Naive thymus-derived CD4-positive, alpha-beta T cell (primary cell): Measurements from ENCODE around the gene GRB10. TPM values are rescaled to one million over a fixed set of nuclear protein-coding genes. Genes with fewer than 3 reads are reported as not detected.
A peak's percentile ranks its signal among the peaks of the same experiment; 100 is the strongest.

Experiments used
- ATAC-seq: fragments of 150-1000 bp; cut with Tn5 transposase; 2 replicates; pipeline ENCODE4 v1.10.0; 2021; ENCODE audit warnings: mild to moderate bottlenecking, moderate library complexity
- CTCF ChIA-PET: fragments of 350-600 bp; sonication (Branson Sonifier 250); formaldehyde crosslinking; loops from one replicate; lab custom pipeline; 2021; ENCODE audit warnings: antibody characterized with exemption; lab: Charles Lee
- POLR2A ChIA-PET: fragments of 350-600 bp; sonication (Branson Sonifier 250); formaldehyde crosslinking; loops from one replicate; lab custom pipeline; 2021; ENCODE audit warnings: antibody characterized with exemption, inconsistent platforms; lab: Charles Lee
- DNase-seq, 9 donors: peaks; one replicate each; pipeline versions ENCODE4 v3.0.0 to v3.0.0-alpha.2; 2020 to 2022; ENCODE audit warnings: mixed read lengths in 1 of 9
- H3K27ac ChIP-seq: one replicate; pipeline ENCODE4 v1.7.0; 2013; ENCODE audit warnings: mild to moderate bottlenecking, low read depth, low read length, moderate library complexity
- H3K27me3 ChIP-seq, 2 donors: one replicate each; pipeline ENCODE4 v1.7.0; 2013; ENCODE audit warnings: low read length in 2 of 2, mild to moderate bottlenecking in 2 of 2, moderate library complexity in 2 of 2; ENCODE audit not compliant: control insufficient read depth in 2 of 2, insufficient read depth in 2 of 2
- H3K36me3 ChIP-seq, 3 experiments: 1 replicate in 2 of 3; 2 replicates in 1 of 3; pipeline ENCODE4 v1.7.0; 2013; ENCODE audit warnings: low read length in 3 of 3, mild to moderate bottlenecking in 3 of 3, moderate library complexity in 1 of 3; ENCODE audit not compliant: insufficient read depth in 3 of 3, control insufficient read depth in 2 of 3
- H3K4me1 ChIP-seq, 2 donors: one replicate each; pipeline ENCODE4 v1.7.0; 2013; ENCODE audit warnings: low read length in 2 of 2, mild to moderate bottlenecking in 2 of 2, moderate library complexity in 1 of 2; ENCODE audit not compliant: control insufficient read depth in 2 of 2, insufficient read depth in 2 of 2
- H3K4me3 ChIP-seq: 2 replicates; pipeline ENCODE4 v1.7.0; 2013; ENCODE audit warnings: mild to moderate bottlenecking, low read length
- H3K9me3 ChIP-seq, 3 experiments: 1 replicate in 2 of 3; 2 replicates in 1 of 3; pipeline ENCODE4 v1.7.0; 2013; ENCODE audit warnings: low read length in 3 of 3; ENCODE audit not compliant: control insufficient read depth in 2 of 3
- H3K27ac Mint-ChIP-seq, 9 donors: one replicate each; pipeline ENCODE4 v1.8.0; 2020 to 2022; ENCODE audit warnings: mixed read lengths in 9 of 9, mild to moderate bottlenecking in 8 of 9, moderate library complexity in 5 of 9, inconsistent platforms in 2 of 9
- H3K27me3 Mint-ChIP-seq, 5 donors: one replicate each; pipeline ENCODE4 v1.8.0; 2021 to 2022; ENCODE audit warnings: mixed read lengths in 5 of 5, mild to moderate bottlenecking in 1 of 5
- H3K36me3 Mint-ChIP-seq, 5 donors: one replicate each; pipeline ENCODE4 v1.8.0; 2020 to 2022; ENCODE audit warnings: mixed read lengths in 5 of 5, mild to moderate bottlenecking in 3 of 5, inconsistent platforms in 1 of 5
- H3K4me1 Mint-ChIP-seq, 7 donors: one replicate each; pipeline ENCODE4 v1.8.0; 2020 to 2022; ENCODE audit warnings: mixed read lengths in 7 of 7, mild to moderate bottlenecking in 3 of 7, inconsistent platforms in 1 of 7
- H3K4me3 Mint-ChIP-seq, 10 donors: one replicate each; pipeline ENCODE4 v1.8.0; 2020 to 2022; ENCODE audit warnings: mild to moderate bottlenecking in 10 of 10, mixed read lengths in 10 of 10, moderate library complexity in 6 of 10, inconsistent platforms in 2 of 10
- H3K9me3 Mint-ChIP-seq, 11 donors: one replicate each; pipeline ENCODE4 v1.8.0; 2020 to 2022; ENCODE audit warnings: mixed read lengths in 11 of 11, mild to moderate bottlenecking in 4 of 11, inconsistent platforms in 1 of 11, moderate library complexity in 1 of 11
- intact Hi-C, 2 donors: fragments of 100-400 bp; cut with micrococcal nuclease; formaldehyde crosslinking; loops; one replicate each; pipeline ENCODE4 v1.15.1; 2023
- polyA plus RNA-seq, 2 donors: library from polyadenylated mRNA; unstranded; fragments of 300-500 nt; fragmentation: Illumina TruSeq; gene quantifications; one replicate each; pipeline ENCODE4 v1.2.3, GENCODE V29; 2021
- total RNA-seq, 6 experiments: library from RNA in 5 of 6; stranded (reverse) in 5 of 6; gene quantifications; 1 replicate in 5 of 6; 2 replicates in 1 of 6; pipeline ENCODE4 v1.2.3 and lab custom pipeline; 2021 to 2026

Gene GRB10
- total and polyA plus RNA-seq, 7 experiments from 2014 or later: 2.6 to 10.6 (median 6.2) TPM

DNA sequence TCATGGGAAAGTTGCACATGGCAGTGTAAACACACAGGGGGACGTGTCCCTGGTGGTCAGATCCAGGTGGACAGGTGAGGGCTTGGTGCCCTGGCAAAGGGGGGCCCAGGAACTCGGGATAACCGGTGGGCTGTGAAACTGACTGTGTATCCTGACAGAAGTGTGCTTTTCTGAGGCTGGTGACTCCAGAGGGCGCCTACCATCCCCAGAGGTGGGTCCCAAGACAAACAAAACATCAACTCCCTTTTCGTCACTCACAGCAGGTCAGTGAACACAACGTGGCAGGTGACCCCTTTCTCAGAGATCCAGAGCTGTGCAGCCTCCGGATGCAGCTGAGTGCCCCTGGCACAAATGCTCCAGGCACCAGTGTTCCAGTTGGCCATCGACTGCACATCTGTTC, 161.5 kb downstream of the GRB10 start:
- H3K4me1 Mint-ChIP-seq: no peaks in the 10 kb centered on the region
- no peaks in the 10 kb centered on the region for H3K36me3 Mint-ChIP-seq
- ChIA-PET POLR2A (no interaction called here), CTCF (no interaction called here)
- peaks cover 0 to 2% (median 0%) of the 10 kb centered on the region in 3 experiments for H3K36me3 ChIP-seq
- ATAC-seq (no peak), DNase-seq (no peak)
- no peaks in the 10 kb centered on the region for H3K9me3 ChIP-seq
- no peaks in the 10 kb centered on the region for H3K4me1 ChIP-seq
- no peak overlapping the region for H3K27ac ChIP-seq
- peaks cover 0 to 39% (median 0%) of the 10 kb centered on the region in 5 donors for H3K27me3 Mint-ChIP-seq
- intact Hi-C loops: no loop called here
- H3K27ac Mint-ChIP-seq: peak overlapping the region in 1 of 9 donors; percentile 26
- no peak overlapping the region for H3K4me3 Mint-ChIP-seq
- H3K27me3 ChIP-seq: no peaks in the 10 kb centered on the region
- H3K4me3 ChIP-seq: no peak overlapping the region
- no peaks in the 10 kb centered on the region for H3K9me3 Mint-ChIP-seq

DNA sequence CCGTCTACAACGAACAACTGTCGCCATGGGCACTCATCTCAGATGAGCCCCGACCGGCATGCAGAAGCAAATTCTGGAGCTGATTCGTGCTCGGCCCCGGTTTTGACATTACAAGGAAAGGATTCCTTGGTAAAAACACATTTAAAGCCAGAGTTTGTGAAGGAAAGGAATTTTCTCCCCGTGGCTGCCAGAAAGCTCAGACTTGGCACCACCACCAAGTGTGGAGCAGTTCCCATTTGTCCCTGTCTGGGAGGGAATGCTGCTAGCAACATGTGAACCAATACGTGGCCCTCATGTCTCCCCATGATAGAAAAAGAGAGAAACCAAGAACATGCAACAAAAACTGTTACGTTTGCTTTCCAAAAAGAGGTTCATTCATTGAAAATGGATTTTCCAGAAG, 162.3 kb downstream of the GRB10 start:
- DNase-seq (no peak), ATAC-seq (no peak)
- Histone ChIP-seq H3K27ac (no peak overlapping the region), H3K4me3 (no peak overlapping the region), H3K4me1 (no peaks in the 10 kb centered on the region), H3K27me3 (no peaks in the 10 kb centered on the region), H3K9me3 (no peaks in the 10 kb centered on the region), H3K36me3 (no peaks in the 10 kb centered on the region)
- Mint-ChIP-seq H3K27me3 (peaks cover 0 to 38% (median 0%) of the 10 kb centered on the region in 5 donors), H3K4me3 (no peak overlapping the region), H3K27ac (no peak overlapping the region), H3K4me1 (peaks cover 0 to under 1% (median 0%) of the 10 kb centered on the region in 7 donors), H3K36me3 (no peaks in the 10 kb centered on the region), H3K9me3 (no peaks in the 10 kb centered on the region)
- ChIA-PET CTCF (no interaction called here), POLR2A (no interaction called here)
- intact Hi-C loops: no loop called here

DNA sequence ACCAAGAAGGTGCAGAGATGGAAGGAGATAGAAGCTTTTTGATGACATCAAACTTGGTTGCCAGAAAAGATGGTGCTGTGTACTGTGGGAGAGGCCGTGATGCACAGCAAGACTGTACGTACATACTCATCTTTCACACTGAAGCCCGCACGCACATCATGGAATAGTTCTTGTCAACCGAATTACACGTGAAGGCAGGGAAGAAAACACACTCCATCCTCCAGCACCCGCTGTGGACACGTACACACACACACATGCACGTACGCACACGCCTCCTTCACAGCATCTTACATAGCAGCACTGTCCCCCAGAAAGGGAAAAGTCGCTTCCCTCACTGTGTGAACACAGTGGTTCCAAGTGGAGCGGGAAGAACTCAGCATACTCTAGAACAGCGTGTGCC, 163.0 kb downstream of the GRB10 start:
- ChIA-PET CTCF (no interaction called here), POLR2A (no interaction called here)
- ATAC-seq (no peak), DNase-seq (no peak)
- no peaks in the 10 kb centered on the region for H3K36me3 Mint-ChIP-seq
- no peak overlapping the region for H3K27ac ChIP-seq
- intact Hi-C loops: loop anchor here in 1 of 2 donors (10.0 kb wide), 1 partner anchor 545 kb away; no protein-coding TSS in a partner anchor
- no peaks in the 10 kb centered on the region for H3K9me3 ChIP-seq
- H3K36me3 ChIP-seq: no peaks in the 10 kb centered on the region
- H3K4me1 ChIP-seq: no peaks in the 10 kb centered on the region
- peak overlapping the region in 1 of 9 donors; percentile 27 for H3K27ac Mint-ChIP-seq
- no peak overlapping the region for H3K4me3 Mint-ChIP-seq
- H3K9me3 Mint-ChIP-seq: no peaks in the 10 kb centered on the region
- H3K4me1 Mint-ChIP-seq: peaks cover 0 to 7% (median 0%) of the 10 kb centered on the region in 7 donors
- H3K4me3 ChIP-seq: no peak overlapping the region
- H3K27me3 Mint-ChIP-seq: peaks cover 0 to 42% (median 0%) of the 10 kb centered on the region in 5 donors
- H3K27me3 ChIP-seq: no peaks in the 10 kb centered on the region

GRCh38 chr7:50618281-50618680, 164.4 kb downstream of the GRB10 start:
- intact Hi-C loops: loop anchor here in 1 of 2 donors (10.0 kb wide), 1 partner anchor 547 kb away; no protein-coding TSS in a partner anchor
- no peaks in the 10 kb centered on the region for H3K27me3 ChIP-seq
- H3K4me1 Mint-ChIP-seq: peaks cover 0 to 11% (median 0%) of the 10 kb centered on the region in 7 donors

DNA sequence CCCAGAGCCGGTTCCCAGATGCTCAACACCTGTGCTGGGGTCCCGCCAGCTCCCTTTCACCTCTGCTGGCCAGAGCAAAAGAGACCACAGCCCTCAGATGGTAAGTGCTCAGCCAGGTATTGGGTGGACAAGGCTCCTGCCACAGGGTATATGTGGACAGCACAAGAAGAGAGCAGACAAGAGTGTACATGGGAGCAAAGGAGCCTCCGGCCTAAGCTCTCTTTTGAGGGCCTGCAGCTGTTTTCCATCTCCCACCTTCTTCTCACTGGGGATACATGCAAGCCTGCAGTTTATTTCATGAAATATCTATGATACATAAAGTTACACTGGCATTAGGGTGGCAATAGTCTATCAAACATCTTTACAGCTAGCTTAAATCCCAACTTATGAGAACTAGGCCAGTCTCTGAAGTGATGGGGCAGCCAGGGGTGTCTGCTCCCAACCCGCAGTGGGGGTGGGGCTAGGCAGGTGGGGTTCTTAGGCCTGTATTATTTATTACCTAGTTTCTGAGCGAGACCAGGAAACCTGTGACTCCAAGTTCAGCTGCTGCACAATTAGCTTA, 167.1 kb downstream of the GRB10 start:
- peak overlapping the region in 1 of 9 donors; percentile 71 for H3K27ac Mint-ChIP-seq
- POLR2A ChIA-PET: interaction anchor here (0.9 kb wide), 1 partner anchor 9 kb away, joined by 3 read pairs; no protein-coding TSS in a partner anchor
- peaks cover 0 to 46% (median 0%) of the 10 kb centered on the region in 5 donors for H3K27me3 Mint-ChIP-seq
- Histone ChIP-seq H3K27ac (no peak overlapping the region), H3K4me1 (peaks cover 8 to 12% of the 10 kb centered on the region in 2 donors), H3K27me3 (no peaks in the 10 kb centered on the region), H3K36me3 (peaks cover 0 to 6% (median 0%) of the 10 kb centered on the region in 3 experiments), H3K9me3 (no peaks in the 10 kb centered on the region), H3K4me3 (no peak overlapping the region)
- H3K9me3 Mint-ChIP-seq: no peaks in the 10 kb centered on the region
- CTCF ChIA-PET: interaction anchor here (0.8 to 2.2 kb wide), 4 partner anchors 20 to 545 kb away, joined by 3 to 7 read pairs (median 6); no protein-coding TSS in a partner anchor
- H3K36me3 Mint-ChIP-seq: peaks cover 0 to 11% (median 0%) of the 10 kb centered on the region in 5 donors
- no peak overlapping the region for H3K4me3 Mint-ChIP-seq
- peaks cover 7 to 19% (median 7%) of the 10 kb centered on the region in 7 donors for H3K4me1 Mint-ChIP-seq
- intact Hi-C loops: loop anchor here (2.0 to 10.0 kb wide), 2 partner anchors 545 to 549 kb away; no protein-coding TSS in a partner anchor
- no peak for DNase-seq
- ATAC-seq: no peak

More at GRCh38 chr7:50618281-50618680, 164.4 kb downstream of the GRB10 start:
- Mint-ChIP-seq H3K36me3 (no peaks in the 10 kb centered on the region), H3K27ac (no peak overlapping the region), H3K27me3 (peaks cover 0 to 36% (median 0%) of the 10 kb centered on the region in 5 donors), H3K4me3 (no peak overlapping the region), H3K9me3 (no peaks in the 10 kb centered on the region)
- Histone ChIP-seq H3K36me3 (no peaks in the 10 kb centered on the region), H3K9me3 (no peaks in the 10 kb centered on the region), H3K4me1 (no peaks in the 10 kb centered on the region), H3K27ac (no peak overlapping the region), H3K4me3 (no peak overlapping the region)
- ChIA-PET CTCF (no interaction called here), POLR2A (no interaction called here)
- no peak for ATAC-seq
- no peak for DNase-seq

DNA sequence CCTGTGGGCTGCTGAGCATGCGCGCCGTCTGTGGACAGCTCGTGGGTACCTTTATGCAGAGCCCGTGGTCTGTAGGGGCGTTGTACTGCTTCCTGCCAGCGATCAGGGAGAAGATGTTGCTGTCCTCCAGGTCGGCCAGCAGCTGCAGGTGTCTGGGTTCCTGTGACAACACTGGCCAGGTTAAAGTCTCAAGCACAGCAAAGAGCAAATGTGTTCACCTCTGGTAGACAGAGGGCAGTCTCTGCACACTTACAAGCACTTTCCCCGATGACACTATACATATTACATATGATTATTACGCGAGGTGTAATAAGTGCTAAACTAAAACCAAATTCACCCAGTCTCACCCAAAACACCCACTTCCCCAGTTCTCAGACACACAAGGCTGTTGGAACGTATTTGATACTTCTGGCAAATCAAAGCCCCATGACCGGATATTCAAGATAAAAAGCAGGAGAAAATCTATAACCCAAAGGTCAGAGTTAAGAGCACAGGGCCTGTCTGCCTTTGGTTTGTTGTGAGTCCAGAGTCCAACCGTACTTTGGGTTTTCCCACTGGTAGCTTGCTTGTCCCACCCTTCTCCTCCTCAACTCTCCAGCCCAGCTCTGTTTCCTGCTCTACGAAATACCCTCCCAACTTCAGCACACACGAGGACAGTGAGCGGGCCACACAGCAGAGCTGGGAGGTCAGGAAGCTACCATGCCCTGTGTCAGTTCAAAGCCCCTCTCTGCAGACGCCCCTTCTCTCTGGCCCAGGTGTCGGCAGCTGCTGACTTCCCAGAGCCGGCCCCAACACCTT, 167.8 kb downstream of the GRB10 start:
- Histone ChIP-seq H3K27ac (no peak overlapping the region), H3K4me1 (peaks cover 14 to 18% of the 10 kb centered on the region in 2 donors), H3K36me3 (peaks cover 0 to 6% (median 0%) of the 10 kb centered on the region in 3 experiments), H3K4me3 (no peak overlapping the region), H3K9me3 (no peaks in the 10 kb centered on the region), H3K27me3 (no peaks in the 10 kb centered on the region)
- DNase-seq: no peak
- Mint-ChIP-seq H3K4me3 (no peak overlapping the region), H3K27ac (peak overlapping the region in 1 of 9 donors; percentile 71), H3K9me3 (no peaks in the 10 kb centered on the region), H3K36me3 (peaks cover 0 to 11% (median 0%) of the 10 kb centered on the region in 5 donors), H3K27me3 (peaks cover 0 to 43% (median 0%) of the 10 kb centered on the region in 5 donors), H3K4me1 (peaks cover 14 to 26% (median 14%) of the 10 kb centered on the region in 7 donors)
- intact Hi-C loops: loop anchor here (1.0 to 10.0 kb wide), 8 partner anchors 47 to 550 kb away; partner anchors contain the start of genes FIGNL1 (in 2 of the 2) and GRB10 (in 1 of the 2)
- ChIA-PET CTCF (interaction anchor here (1.0 to 2.2 kb wide), 4 partner anchors 14 to 546 kb away, joined by 3 to 7 read pairs (median 5); no protein-coding TSS in a partner anchor), POLR2A (interaction anchor here (0.9 kb wide), 1 partner anchor 8 kb away, joined by 3 read pairs; no protein-coding TSS in a partner anchor)
- ATAC-seq: no peak
